Muscle of arm (tissue), 12 donors: ENCODE data around the gene SETD7. TPM values are rescaled to one million over a fixed set of nuclear protein-coding genes. Genes with fewer than 3 reads are reported as not detected.

Experiments used
- DNase-seq: peaks from one replicate; pipeline ENCODE4 v3.0.0-alpha.2; 2013
- polyA plus RNA-seq, 12 donors: library from polyadenylated mRNA; unstranded; fragments of 120-200 nt; gene quantifications; one replicate each; pipeline ENCODE4 v1.2.1, GENCODE V29; 2013; ENCODE audit not compliant: insufficient read length in 12 of 12

Gene SETD7
- polyA plus RNA-seq, 12 donors = 42.3 to 112 (median 91.6) TPM; not detected in 1

GRCh38 chr4:139515531-139515958 is 40.5 kb downstream of the SETD7 start:
- peak; percentile 38 for DNase-seq

- no peak for DNase-seq
These were observed 41.5 kb downstream of the SETD7 start for GRCh38 chr4:139514382-139515059.

GRCh38 chr4:139511320-139511719 is 44.7 kb downstream of the SETD7 start:
- DNase-seq = no peak

- no peak for DNase-seq
These were observed 46.1 kb downstream of the SETD7 start for GRCh38 chr4:139509727-139510410.

- no peak for DNase-seq
These were observed 47.3 kb downstream of the SETD7 start for GRCh38 chr4:139508581-139509237.

GRCh38 chr4:139506774-139507173 is 49.2 kb downstream of the SETD7 start:
- no peak for DNase-seq

- DNase-seq = no peak
These were observed 52.3 kb downstream of the SETD7 start for GRCh38 chr4:139503622-139504166.

GRCh38 chr4:139501927-139502899 is 53.8 kb downstream of the SETD7 start:
- no peak for DNase-seq

GRCh38 chr4:139501527-139501926 is 54.5 kb downstream of the SETD7 start:
- DNase-seq = no peak

- DNase-seq = no peak
These were observed 54.9 kb downstream of the SETD7 start for GRCh38 chr4:139501117-139501516.

GRCh38 chr4:139499186-139499585 is 56.8 kb downstream of the SETD7 start:
- DNase-seq = no peak

GRCh38 chr4:139493176-139493575 is 62.8 kb downstream of the SETD7 start:
- no peak for DNase-seq

- no peak for DNase-seq
These were observed 63.6 kb downstream of the SETD7 start for GRCh38 chr4:139492429-139492828.

- DNase-seq = no peak
These were observed 66.4 kb downstream of the SETD7 start for GRCh38 chr4:139489638-139490037.

- DNase-seq = no peak
These were observed 67.6 kb downstream of the SETD7 start for GRCh38 chr4:139488442-139488841.

- no peak for DNase-seq
These were observed 71.2 kb downstream of the SETD7 start for GRCh38 chr4:139484783-139485311.

GRCh38 chr4:139483000-139483399 is 73.0 kb downstream of the SETD7 start:
- no peak for DNase-seq

- DNase-seq = no peak
These were observed 74.6 kb downstream of the SETD7 start for GRCh38 chr4:139481465-139481864.

- DNase-seq = no peak
These were observed 79.7 kb downstream of the SETD7 start for GRCh38 chr4:139476363-139476762.

- no peak for DNase-seq
These were observed 83.2 kb downstream of the SETD7 start for GRCh38 chr4:139472852-139473251.

- DNase-seq = no peak
These were observed 84.9 kb downstream of the SETD7 start for GRCh38 chr4:139470997-139471665.
